Endodermal cell (in vitro differentiated cells): ENCODE data around the gene ALAD. TPM values are rescaled to one million over a fixed set of nuclear protein-coding genes. Genes with fewer than 3 reads are reported as not detected.
"Not testable (repeated sequence)": the region's sequence is repeated elsewhere in the genome, so short reads cannot be mapped to it uniquely, and the experiment has no call there.

Experiments used
- DNase-seq: peaks from one replicate; pipeline ENCODE4 v3.0.0-alpha.2; 2017
- H3K27ac ChIP-seq: 2 replicates; pipeline ENCODE4 v1.5.1; 2013; ENCODE audit warnings: mild to moderate bottlenecking, low read depth, low read length, moderate library complexity
- H3K27me3 ChIP-seq: 2 replicates; pipeline ENCODE4 v1.6.1; 2013; ENCODE audit warnings: mild to moderate bottlenecking, low read length, moderate library complexity; ENCODE audit not compliant: insufficient read depth, control insufficient read depth, poor library complexity, severe bottlenecking
- H3K36me3 ChIP-seq: 2 replicates; pipeline ENCODE4 v1.7.0; 2013; ENCODE audit warnings: mild to moderate bottlenecking, low read length, moderate library complexity; ENCODE audit not compliant: control insufficient read depth, insufficient read depth
- H3K4me1 ChIP-seq: one replicate; pipeline ENCODE4 v1.7.0; 2013; ENCODE audit warnings: low read length; ENCODE audit not compliant: control insufficient read depth, insufficient read depth
- H3K4me3 ChIP-seq: 2 replicates; pipeline ENCODE4 v1.5.1; 2013; ENCODE audit warnings: mild to moderate bottlenecking, low read length, moderate library complexity
- H3K9ac ChIP-seq: 2 replicates; pipeline ENCODE4 v1.6.1; 2013; ENCODE audit warnings: mild to moderate bottlenecking, low read length, moderate library complexity; ENCODE audit not compliant: poor library complexity, severe bottlenecking; ENCODE audit errors: extremely low read depth
- H3K9me3 ChIP-seq: 2 replicates; pipeline ENCODE4 v1.6.1; 2013; ENCODE audit warnings: mild to moderate bottlenecking, low read length, moderate library complexity; ENCODE audit not compliant: control insufficient read depth
- H3K27ac Mint-ChIP-seq: 2 replicates; pipeline ENCODE4 v1.8.0; 2020; ENCODE audit warnings: mixed read lengths
- H3K27me3 Mint-ChIP-seq: 2 replicates; pipeline ENCODE4 v1.8.0; 2021; ENCODE audit warnings: mild to moderate bottlenecking, mixed read lengths; ENCODE audit not compliant: insufficient read depth
- H3K36me3 Mint-ChIP-seq: 2 replicates; pipeline ENCODE4 v1.8.0; 2020; ENCODE audit warnings: low read depth, mixed read lengths
- H3K4me1 Mint-ChIP-seq: 2 replicates; pipeline ENCODE4 v1.8.0; 2020; ENCODE audit warnings: mixed read lengths
- H3K4me3 Mint-ChIP-seq: 2 replicates; pipeline ENCODE4 v1.8.0; 2020; ENCODE audit warnings: mild to moderate bottlenecking, moderate library complexity, mixed read lengths
- H3K9me3 Mint-ChIP-seq: 2 replicates; pipeline ENCODE4 v1.8.0; 2020; ENCODE audit warnings: mild to moderate bottlenecking, mixed read lengths
- CTCF ChIP-seq: fragments of 200-600 bp; sonication (generic); conservative IDR thresholded peaks from 2 replicates; pipeline ENCODE4 v1.5.0; 2021; ENCODE audit warnings: antibody characterized with exemption, mild to moderate bottlenecking
- WGBS, 2 experiments: methylation state at CpG; one replicate each; pipeline versions ENCODE4 v1.1.5 to v1.1.7; 2013; ENCODE audit warnings: missing lambda C conversion rate in 2 of 2, mixed read lengths in 1 of 2; ENCODE audit not compliant: insufficient coverage in 1 of 2, insufficient read length in 1 of 2; 5-methylcytosine and 5-hydroxymethylcytosine counted together
- total RNA-seq, 2 donors: library from RNA; stranded (reverse); fragmentation: NEBNext Ultra II Directional in 1 of 2; extraction: Animal tissue kit (Norgen Biotek cat#: 25700) in 1 of 2; gene quantifications; 2 replicates in 1 of 2; 3 replicates in 1 of 2; pipeline ENCODE4 v1.2.1, GENCODE V29; 2021

Gene ALAD
- total RNA-seq, 2 donors from 2014 or later: 40.4 to 51.9 TPM

GRCh38 chr9:113368348-113368981, 32.6 kb downstream of the ALAD start:
- Mint-ChIP-seq H3K4me3 (no peak overlapping the region), H3K27ac (no peak overlapping the region), H3K27me3 (no peaks in the 10 kb centered on the region), H3K36me3 (peaks cover 29% of the 10 kb centered on the region), H3K9me3 (no peaks in the 10 kb centered on the region), H3K4me1 (peaks cover 11% of the 10 kb centered on the region)
- Histone ChIP-seq H3K4me1 (peaks cover 6% of the 10 kb centered on the region), H3K4me3 (no peak overlapping the region), H3K36me3 (peaks cover 20% of the 10 kb centered on the region), H3K9me3 (no peaks in the 10 kb centered on the region), H3K9ac (no peak overlapping the region), H3K27ac (no peak overlapping the region), H3K27me3 (no peaks in the 10 kb centered on the region)
- no peak for TF ChIP-seq CTCF
- DNase-seq: no peak
- 91 to 100% methylated on average over 5 of the region's 5 CpGs for whole genome bisulfite sequencing, 2 experiments

GRCh38 chr9:113365652-113366051, 35.4 kb downstream of the ALAD start:
- not testable (repeated sequence) for H3K27me3 Mint-ChIP-seq, H3K9ac ChIP-seq, DNase-seq, H3K4me3 Mint-ChIP-seq, H3K27ac Mint-ChIP-seq, H3K27me3 ChIP-seq, H3K9me3 ChIP-seq, H3K4me1 Mint-ChIP-seq, H3K27ac ChIP-seq, H3K4me3 ChIP-seq, H3K9me3 Mint-ChIP-seq, H3K4me1 ChIP-seq
- peaks cover 26% of the 10 kb centered on the region for H3K36me3 Mint-ChIP-seq
- H3K36me3 ChIP-seq: peaks cover 14% of the 10 kb centered on the region
- WGBS, 2 experiments: 83 to 92% methylated on average over 2 to 3 of the region's 3 CpGs

- Mint-ChIP-seq H3K27me3 (no peaks in the 10 kb centered on the region), H3K4me1 (no peaks in the 10 kb centered on the region), H3K36me3 (peaks cover 22% of the 10 kb centered on the region), H3K27ac (no peak overlapping the region), H3K4me3 (no peak overlapping the region), H3K9me3 (no peaks in the 10 kb centered on the region)
- H3K9me3 ChIP-seq: no peaks in the 10 kb centered on the region
- no peak for TF ChIP-seq CTCF
- no peaks in the 10 kb centered on the region for H3K27me3 ChIP-seq
- DNase-seq: no peak
- no peak overlapping the region for H3K9ac ChIP-seq
- no peaks in the 10 kb centered on the region for H3K4me1 ChIP-seq
- H3K27ac ChIP-seq: no peak overlapping the region
- H3K36me3 ChIP-seq: peaks cover 19% of the 10 kb centered on the region
- 40 to 100% methylated on average over 1 of the region's 1 CpG for WGBS, 2 experiments
- no peak overlapping the region for H3K4me3 ChIP-seq
Measured at GRCh38 chr9:113364951-113365350, 36.1 kb downstream of the ALAD start.

- no peaks in the 10 kb centered on the region for H3K27me3 ChIP-seq
- WGBS, 2 experiments: 90 to 100% methylated on average over 1 to 3 of the region's 3 CpGs
- Mint-ChIP-seq H3K9me3 (no peaks in the 10 kb centered on the region), H3K36me3 (peaks cover 19% of the 10 kb centered on the region), H3K4me1 (no peaks in the 10 kb centered on the region), H3K27ac (no peak overlapping the region), H3K27me3 (no peaks in the 10 kb centered on the region), H3K4me3 (no peak overlapping the region)
- peaks cover 15% of the 10 kb centered on the region for H3K36me3 ChIP-seq
- no peaks in the 10 kb centered on the region for H3K9me3 ChIP-seq
- no peaks in the 10 kb centered on the region for H3K4me1 ChIP-seq
- no peak for DNase-seq
- H3K4me3 ChIP-seq: no peak overlapping the region
- H3K27ac ChIP-seq: no peak overlapping the region
- TF ChIP-seq CTCF: no peak
- no peak overlapping the region for H3K9ac ChIP-seq
Measured at GRCh38 chr9:113363336-113363735, 37.7 kb downstream of the ALAD start.
